Hepatocyte (in vitro differentiated cells): ENCODE results near the gene PILRB. TPM values are rescaled to one million over a fixed set of nuclear protein-coding genes. Genes with fewer than 3 reads are reported as not detected.

Experiments
- DNase-seq: peaks from one replicate; pipeline ENCODE4 v3.0.0-alpha.2; 2016; ENCODE audit warnings: low spot score
- H2AFZ ChIP-seq: fragments of 200-600 bp; sonication (generic); 2 replicates; pipeline ENCODE4 v1.6.0; 2016; ENCODE audit warnings: antibody characterized with exemption, mild to moderate bottlenecking
- H3K27ac ChIP-seq: fragments of 200-600 bp; sonication (generic); 2 replicates; pipeline ENCODE4 v1.5.1; 2016; ENCODE audit warnings: mild to moderate bottlenecking
- H3K27me3 ChIP-seq: fragments of 200-600 bp; sonication (generic); 2 replicates; pipeline ENCODE4 v1.6.1; 2016
- H3K36me3 ChIP-seq: fragments of 200-600 bp; sonication (generic); replicated peaks from 2 replicates; pipeline ENCODE4 v1.5.1; 2016; ENCODE audit warnings: low read depth; ENCODE audit not compliant: insufficient read depth
- H3K4me1 ChIP-seq: fragments of 200-600 bp; sonication (generic); 2 replicates; pipeline ENCODE4 v1.5.1; 2016; ENCODE audit warnings: mild to moderate bottlenecking, moderate library complexity; ENCODE audit not compliant: insufficient read depth
- H3K4me2 ChIP-seq: fragments of 200-600 bp; sonication (generic); 2 replicates; pipeline ENCODE4 v1.6.0; 2016
- H3K4me3 ChIP-seq: fragments of 200-600 bp; sonication (generic); 2 replicates; pipeline ENCODE4 v1.5.1; 2016; ENCODE audit warnings: mild to moderate bottlenecking
- H3K79me2 ChIP-seq: fragments of 200-600 bp; sonication (generic); 2 replicates; pipeline ENCODE4 v1.6.0; 2017; ENCODE audit warnings: mild to moderate bottlenecking
- H3K9me2 ChIP-seq: fragments of 200-600 bp; sonication (generic); replicated peaks from 2 replicates; pipeline ENCODE4 v1.6.0; 2017; ENCODE audit warnings: mild to moderate bottlenecking; ENCODE audit not compliant: insufficient read depth
- H3K9me3 ChIP-seq: fragments of 200-600 bp; sonication (generic); 2 replicates; pipeline ENCODE4 v1.5.1; 2016; ENCODE audit warnings: low read depth, mild to moderate bottlenecking
- H4K20me1 ChIP-seq: fragments of 200-600 bp; sonication (generic); 2 replicates; pipeline ENCODE4 v1.6.0; 2016; ENCODE audit warnings: mild to moderate bottlenecking; ENCODE audit not compliant: insufficient read depth, poor library complexity, severe bottlenecking
- EZH2 ChIP-seq: fragments of 200-600 bp; sonication (generic); IDR thresholded peaks from 2 replicates; pipeline ENCODE4 v1.6.1; 2016; ENCODE audit warnings: antibody characterized with exemption, mild to moderate bottlenecking, borderline replicate concordance
- EZH2phosphoT487 ChIP-seq: fragments of 200-600 bp; sonication (generic); IDR thresholded peaks from one replicate; pipeline ENCODE4 v1.6.1; 2018; ENCODE audit warnings: antibody characterized with exemption, mild to moderate bottlenecking, low read depth, moderate library complexity; ENCODE audit not compliant: unreplicated experiment, severe bottlenecking
- WGBS: methylation state at CpG from one replicate; pipeline ENCODE4 v1.1.6; 2016; ENCODE audit warnings: low lambda C conversion rate; ENCODE audit errors: missing lambda C conversion rate; 5-methylcytosine and 5-hydroxymethylcytosine counted together
- polyA plus RNA-seq: library from polyadenylated mRNA; unstranded; fragments of >200 nt; fragmentation: Nextera tagmentation; extraction: Ambion mirVana; gene quantifications from 2 replicates; pipeline ENCODE4 v1.2.1, GENCODE V29; 2016
- total RNA-seq: library from RNA; depleted of rRNA; stranded (reverse); fragments of >200 nt; gene quantifications from 2 replicates; pipeline ENCODE4 v1.2.3, GENCODE V29; 2014
- TF ChIP-seq, protein P1 (sequence below): fragments of 200-600 bp; sonication (generic); IDR thresholded peaks from 2 replicates; pipeline ENCODE4 v1.5.1; 2016; ENCODE audit warnings: antibody characterized with exemption, mild to moderate bottlenecking; ENCODE audit not compliant: poor library complexity

PILRB gene
- total and polyA plus RNA-seq, 2 experiments from 2014 or later: 33.2 to 37.4 TPM

DNA sequence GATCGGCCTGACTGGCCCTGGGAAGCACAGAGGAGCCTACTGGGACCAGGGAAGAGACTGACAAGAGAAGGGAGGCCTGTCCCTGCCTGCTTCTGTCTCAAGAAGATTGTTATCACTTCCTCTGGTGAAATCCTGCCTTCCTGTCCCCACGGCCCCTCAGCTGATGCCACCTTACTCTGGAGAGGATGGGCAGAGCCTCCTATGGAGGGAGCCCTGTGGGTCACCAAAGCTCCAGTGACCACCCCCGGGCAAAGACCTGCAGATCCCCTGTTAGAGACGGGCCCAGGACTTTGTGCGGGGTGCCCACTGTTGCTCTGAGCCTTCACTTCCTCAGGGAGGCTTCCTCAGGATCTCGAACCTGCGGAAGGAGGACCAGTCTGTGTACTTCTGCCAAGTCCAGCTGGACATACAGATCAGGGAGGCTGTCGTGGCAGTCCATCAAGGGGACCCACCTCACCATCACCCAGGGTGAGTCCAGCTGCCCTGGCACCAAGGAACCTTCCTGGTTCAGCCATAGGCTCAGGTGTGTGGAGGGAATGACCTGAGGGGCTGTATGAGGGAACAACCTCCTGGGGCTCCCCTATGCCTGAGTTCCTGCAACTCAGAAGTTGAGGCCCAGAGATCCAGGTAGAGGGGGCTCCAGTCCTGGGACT is 1.4 kb upstream of the PILRB start:
- Histone ChIP-seq H3K4me3 (no peak overlapping the region), H3K27me3 (no peaks in the 10 kb centered on the region), H3K4me2 (no peak overlapping the region), H2AFZ (no peak overlapping the region), H3K79me2 (no peaks in the 10 kb centered on the region), H3K27ac (no peak overlapping the region), H3K36me3 (no peaks in the 10 kb centered on the region), H4K20me1 (no peaks in the 10 kb centered on the region), H3K9me2 (no peaks in the 10 kb centered on the region), H3K4me1 (no peaks in the 10 kb centered on the region), H3K9me3 (no peaks in the 10 kb centered on the region)
- no peak for DNase-seq
- 92% methylated on average over 8 of the region's 8 CpGs for WGBS
- TF ChIP-seq EZH2: no peak
- TF ChIP-seq, protein P1, sequence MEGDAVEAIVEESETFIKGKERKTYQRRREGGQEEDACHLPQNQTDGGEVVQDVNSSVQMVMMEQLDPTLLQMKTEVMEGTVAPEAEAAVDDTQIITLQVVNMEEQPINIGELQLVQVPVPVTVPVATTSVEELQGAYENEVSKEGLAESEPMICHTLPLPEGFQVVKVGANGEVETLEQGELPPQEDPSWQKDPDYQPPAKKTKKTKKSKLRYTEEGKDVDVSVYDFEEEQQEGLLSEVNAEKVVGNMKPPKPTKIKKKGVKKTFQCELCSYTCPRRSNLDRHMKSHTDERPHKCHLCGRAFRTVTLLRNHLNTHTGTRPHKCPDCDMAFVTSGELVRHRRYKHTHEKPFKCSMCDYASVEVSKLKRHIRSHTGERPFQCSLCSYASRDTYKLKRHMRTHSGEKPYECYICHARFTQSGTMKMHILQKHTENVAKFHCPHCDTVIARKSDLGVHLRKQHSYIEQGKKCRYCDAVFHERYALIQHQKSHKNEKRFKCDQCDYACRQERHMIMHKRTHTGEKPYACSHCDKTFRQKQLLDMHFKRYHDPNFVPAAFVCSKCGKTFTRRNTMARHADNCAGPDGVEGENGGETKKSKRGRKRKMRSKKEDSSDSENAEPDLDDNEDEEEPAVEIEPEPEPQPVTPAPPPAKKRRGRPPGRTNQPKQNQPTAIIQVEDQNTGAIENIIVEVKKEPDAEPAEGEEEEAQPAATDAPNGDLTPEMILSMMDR: no peak
- no peak for TF ChIP-seq EZH2phosphoT487

DNA sequence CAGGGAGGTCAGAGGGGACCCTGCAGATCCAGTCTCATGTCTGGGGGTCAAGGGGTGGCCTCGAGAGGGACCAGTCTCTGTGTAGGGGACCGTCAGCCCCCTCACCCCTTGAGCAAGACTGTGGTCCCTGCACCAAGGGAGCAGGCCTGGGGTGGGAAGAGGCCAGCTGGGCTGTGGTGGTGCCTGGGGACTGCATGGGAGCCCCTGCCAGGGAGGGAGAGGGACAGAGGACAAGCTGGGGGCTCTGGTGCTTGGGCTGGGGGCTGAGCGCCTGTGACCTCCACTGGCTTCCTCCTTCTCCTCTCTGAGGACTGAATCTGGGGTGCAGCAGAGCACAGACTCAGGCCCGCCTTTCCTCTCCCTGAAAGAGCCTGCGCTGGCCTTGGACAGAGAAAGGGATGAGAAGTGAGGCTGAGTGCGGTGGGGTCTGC is 771 bp upstream of the PILRB start:
- no peaks in the 10 kb centered on the region for H3K9me3 ChIP-seq
- no peaks in the 10 kb centered on the region for H3K79me2 ChIP-seq
- no peak overlapping the region for H3K27ac ChIP-seq
- no peaks in the 10 kb centered on the region for H3K27me3 ChIP-seq
- H4K20me1 ChIP-seq: no peaks in the 10 kb centered on the region
- no peak overlapping the region for H3K4me2 ChIP-seq
- H2AFZ ChIP-seq: no peak overlapping the region
- DNase-seq: no peak
- H3K4me1 ChIP-seq: no peaks in the 10 kb centered on the region
- no peak overlapping the region for H3K4me3 ChIP-seq
- no peaks in the 10 kb centered on the region for H3K9me2 ChIP-seq
- no peak for TF ChIP-seq EZH2phosphoT487
- TF ChIP-seq EZH2: no peak
- TF ChIP-seq, protein P1: no peak
- WGBS: 98% methylated on average over 6 of the region's 6 CpGs
- no peaks in the 10 kb centered on the region for H3K36me3 ChIP-seq

DNA sequence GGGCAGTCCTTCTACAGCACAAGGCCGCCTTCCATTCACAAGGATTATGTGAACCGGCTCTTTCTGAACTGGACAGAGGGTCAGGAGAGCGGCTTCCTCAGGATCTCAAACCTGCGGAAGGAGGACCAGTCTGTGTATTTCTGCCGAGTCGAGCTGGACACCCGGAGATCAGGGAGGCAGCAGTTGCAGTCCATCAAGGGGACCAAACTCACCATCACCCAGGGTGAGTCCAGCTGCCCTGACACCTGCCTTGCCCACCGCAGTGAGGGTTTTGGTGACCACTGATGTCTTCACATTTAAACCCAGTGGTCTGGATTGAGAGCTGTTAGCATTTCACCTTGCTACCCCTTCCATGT is 918 bp downstream of the PILRB start:
- no peak overlapping the region for H2AFZ ChIP-seq
- H3K36me3 ChIP-seq: no peaks in the 10 kb centered on the region
- no peaks in the 10 kb centered on the region for H3K4me1 ChIP-seq
- TF ChIP-seq EZH2phosphoT487 (no peak), EZH2 (no peak)
- TF ChIP-seq, protein P1: no peak
- no peak overlapping the region for H3K4me3 ChIP-seq
- H3K9me3 ChIP-seq: no peaks in the 10 kb centered on the region
- no peak overlapping the region for H3K4me2 ChIP-seq
- 98% methylated on average over 8 of the region's 8 CpGs for WGBS
- H3K27ac ChIP-seq: no peak overlapping the region
- H3K9me2 ChIP-seq: no peaks in the 10 kb centered on the region
- H3K27me3 ChIP-seq: no peaks in the 10 kb centered on the region
- DNase-seq: no peak
- no peaks in the 10 kb centered on the region for H3K79me2 ChIP-seq
- H4K20me1 ChIP-seq: no peaks in the 10 kb centered on the region
